Measurements from ENCODE around the gene SMYD3.

DNA sequence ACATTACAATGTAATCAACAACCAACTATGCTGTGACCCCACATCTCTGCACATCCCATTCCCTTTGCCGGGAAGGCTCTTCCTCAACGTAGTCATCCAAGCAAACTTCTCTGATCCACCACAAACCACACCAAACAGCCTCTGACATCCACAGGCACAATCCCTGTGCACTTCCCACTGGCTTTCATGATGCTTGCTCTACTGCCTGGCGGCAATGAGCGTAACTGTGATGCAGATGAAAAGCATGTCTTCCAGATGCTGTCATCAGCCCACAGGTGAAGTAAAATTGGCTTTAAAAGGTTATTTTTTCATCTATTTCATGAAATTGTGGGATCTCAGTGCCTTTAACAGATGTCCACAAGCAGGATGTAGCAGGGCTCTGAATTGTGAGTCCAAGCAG is 635.2 kb downstream of the SMYD3 start:
- TF ChIP-seq EZH2 (IDR thresholded peaks at IDR 0.05; ENCODE audit: insufficient read depth, low read length), result no peak
- TF ChIP-seq, protein P1, sequence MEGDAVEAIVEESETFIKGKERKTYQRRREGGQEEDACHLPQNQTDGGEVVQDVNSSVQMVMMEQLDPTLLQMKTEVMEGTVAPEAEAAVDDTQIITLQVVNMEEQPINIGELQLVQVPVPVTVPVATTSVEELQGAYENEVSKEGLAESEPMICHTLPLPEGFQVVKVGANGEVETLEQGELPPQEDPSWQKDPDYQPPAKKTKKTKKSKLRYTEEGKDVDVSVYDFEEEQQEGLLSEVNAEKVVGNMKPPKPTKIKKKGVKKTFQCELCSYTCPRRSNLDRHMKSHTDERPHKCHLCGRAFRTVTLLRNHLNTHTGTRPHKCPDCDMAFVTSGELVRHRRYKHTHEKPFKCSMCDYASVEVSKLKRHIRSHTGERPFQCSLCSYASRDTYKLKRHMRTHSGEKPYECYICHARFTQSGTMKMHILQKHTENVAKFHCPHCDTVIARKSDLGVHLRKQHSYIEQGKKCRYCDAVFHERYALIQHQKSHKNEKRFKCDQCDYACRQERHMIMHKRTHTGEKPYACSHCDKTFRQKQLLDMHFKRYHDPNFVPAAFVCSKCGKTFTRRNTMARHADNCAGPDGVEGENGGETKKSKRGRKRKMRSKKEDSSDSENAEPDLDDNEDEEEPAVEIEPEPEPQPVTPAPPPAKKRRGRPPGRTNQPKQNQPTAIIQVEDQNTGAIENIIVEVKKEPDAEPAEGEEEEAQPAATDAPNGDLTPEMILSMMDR (IDR thresholded peaks at IDR 0.05; ENCODE audit: insufficient read depth, low read depth, low read length), result no peak

All from astrocyte (in vitro differentiated cells and primary cell).